RWPE1 (cell line): ENCODE data around the gene OSBPL9.
A peak's percentile ranks its signal among the peaks of the same experiment; 100 is the strongest.

Experiments
- CTCF ChIA-PET: fragments of 350-600 bp; sonication (Branson Sonifier 250); formaldehyde crosslinking; extraction: SDS; loops from one replicate; lab custom pipeline; 2021; lab: Yijun Ruan, JAX
- POLR2A ChIA-PET: fragments of 400-600 bp; formaldehyde crosslinking; extraction: SDS; loops from one replicate; lab custom pipeline; 2020; ENCODE audit warnings: antibody characterized with exemption; ENCODE audit not compliant: low non-redundant PET; lab: Yijun Ruan, JAX
- DNase-seq: peaks from one replicate; pipeline ENCODE4 v3.0.0; 2012; ENCODE audit warnings: low spot score
- H3K27ac ChIP-seq: fragments of 450-650 bp; 2 replicates; pipeline ENCODE4 v1.5.1; 2017
- CTCF ChIP-seq: fragments of 450-650 bp; conservative IDR thresholded peaks from 2 replicates; pipeline ENCODE4 v1.5.1; 2017; ENCODE audit warnings: low read depth, mild to moderate bottlenecking

Gene OSBPL9

GRCh38 chr1:51669816-51670215 lies 52.9 kb downstream of the OSBPL9 start:
- no peak for TF ChIP-seq CTCF
- no peak for DNase-seq
- POLR2A ChIA-PET, result no interaction called here
- CTCF ChIA-PET, result no interaction called here
- H3K27ac ChIP-seq, result no peak overlapping the region

DNA sequence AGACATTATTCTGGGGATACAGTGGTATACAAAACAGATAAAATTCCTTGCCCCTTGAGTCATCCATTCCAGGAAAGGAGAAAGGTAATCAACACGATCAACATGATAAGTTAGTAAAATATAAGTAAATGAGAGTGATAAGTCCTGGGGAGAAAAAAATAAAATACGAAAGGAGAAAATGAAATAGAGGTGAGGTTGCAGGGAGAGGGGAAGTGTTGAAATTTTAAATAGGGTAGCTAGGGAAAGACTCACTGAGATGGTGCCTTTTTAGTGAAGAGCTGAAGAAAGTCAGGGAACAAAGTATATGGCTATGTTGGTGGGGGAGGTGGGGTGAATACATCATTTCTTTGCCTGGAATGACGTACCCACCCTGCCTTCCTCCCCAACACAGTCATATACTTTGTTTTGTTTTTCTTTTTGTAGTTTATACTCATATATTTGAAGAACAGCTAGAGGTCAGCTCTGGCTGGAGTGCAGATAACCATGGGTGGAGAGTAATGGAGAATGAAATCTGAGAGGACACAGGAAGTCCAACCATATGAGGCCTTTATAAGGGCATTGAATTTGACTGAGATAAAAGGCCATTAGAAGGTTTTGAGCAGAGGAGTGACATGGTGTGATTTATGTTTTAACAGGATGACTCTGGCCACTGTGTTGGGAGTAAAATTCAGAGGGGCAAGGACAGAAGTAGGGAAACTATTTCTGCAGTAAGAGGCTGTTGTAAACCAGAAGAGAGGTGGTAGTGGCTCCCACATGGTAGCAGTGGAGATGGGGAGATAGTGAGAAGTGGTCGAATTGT lies 54.8 kb downstream of the OSBPL9 start:
- POLR2A ChIA-PET, result no interaction called here
- TF ChIP-seq CTCF, result no peak
- DNase-seq, result no peak
- H3K27ac ChIP-seq, result no peak overlapping the region
- CTCF ChIA-PET, result interaction anchor here (0.6 kb wide), 1 partner anchor 12 kb away, joined by 3 read pairs; no protein-coding TSS in a partner anchor

GRCh38 chr1:51673279-51673678 lies 56.4 kb downstream of the OSBPL9 start:
- TF ChIP-seq CTCF, result no peak
- ChIA-PET POLR2A (no interaction called here), CTCF (interaction anchor here (0.6 kb wide), 1 partner anchor 94 kb away, joined by 3 read pairs; no protein-coding TSS in a partner anchor)
- no peak overlapping the region for H3K27ac ChIP-seq
- no peak for DNase-seq

GRCh38 chr1:51675177-51675780 lies 58.4 kb downstream of the OSBPL9 start:
- peak; percentile 27 for DNase-seq
- POLR2A ChIA-PET, result no interaction called here

GRCh38 chr1:51679435-51679834 lies 62.5 kb downstream of the OSBPL9 start:
- no peak for TF ChIP-seq CTCF
- ChIA-PET POLR2A (no interaction called here), CTCF (no interaction called here)
- DNase-seq, result peak; percentile 50
- no peak overlapping the region for H3K27ac ChIP-seq

More at GRCh38 chr1:51675177-51675780, 58.4 kb downstream of the OSBPL9 start:
- H3K27ac ChIP-seq, result no peak overlapping the region
- no peak for TF ChIP-seq CTCF
- CTCF ChIA-PET, result interaction anchor here (0.7 kb wide), 1 partner anchor 88 kb away, joined by 3 read pairs; no protein-coding TSS in a partner anchor

DNA sequence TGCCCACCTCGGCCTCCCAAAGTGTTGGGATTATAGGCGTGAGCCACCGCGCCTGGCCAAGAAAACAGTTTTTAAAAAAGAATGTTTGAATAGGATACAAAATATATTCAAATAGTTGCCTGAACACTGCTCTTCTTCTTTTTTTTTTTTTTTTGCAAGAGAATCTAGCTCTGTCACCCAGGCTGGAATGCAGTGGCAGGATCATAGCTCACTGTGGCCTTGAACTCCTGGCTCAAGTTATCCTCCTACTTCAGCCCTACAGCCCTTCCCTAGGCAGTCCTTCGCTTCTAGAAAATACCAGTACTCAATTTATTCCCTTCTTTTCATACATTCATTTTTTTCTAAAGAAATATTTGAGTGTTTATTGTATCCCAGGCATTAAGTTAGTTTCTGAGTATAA lies 67.9 kb downstream of the OSBPL9 start:
- POLR2A ChIA-PET, result no interaction called here
- no peak for DNase-seq
- CTCF ChIA-PET, result no interaction called here
- TF ChIP-seq CTCF, result no peak
- H3K27ac ChIP-seq, result no peak overlapping the region
